AG04450 (cell line): ENCODE data around the gene WDR33. TPM values are rescaled to one million over a fixed set of nuclear protein-coding genes. Genes with fewer than 3 reads are reported as not detected.
A peak's percentile ranks its signal among the peaks of the same experiment; 100 is the strongest.

Experiments
- CTCF ChIA-PET: fragments of 300-600, 350-600 bp; formaldehyde crosslinking; extraction: SDS; loops from one replicate; lab custom pipeline; 2022; ENCODE audit warnings: antibody characterized with exemption, inconsistent platforms; lab: Charles Lee
- POLR2A ChIA-PET: fragments of 350-600 bp; formaldehyde crosslinking; extraction: SDS; loops from one replicate; lab custom pipeline; 2021; ENCODE audit warnings: antibody characterized with exemption, inconsistent platforms; lab: Yijun Ruan, JAX
- DNase-seq: peaks from one replicate; pipeline ENCODE4 v3.0.0-alpha.2; 2011; ENCODE audit warnings: low read depth, low spot score
- H3K27ac ChIP-seq: one replicate; pipeline ENCODE4 v1.5.1; 2012; ENCODE audit warnings: low read depth, low read length, control low read depth
- H3K27me3 ChIP-seq: one replicate; pipeline ENCODE4 v1.6.0; 2012; ENCODE audit warnings: low read length; ENCODE audit not compliant: control insufficient read depth, insufficient read depth
- H3K4me3 ChIP-seq: 2 replicates; pipeline ENCODE4 v1.5.1; 2011; ENCODE audit warnings: mild to moderate bottlenecking, low read depth, low read length, control low read depth
- H3K9me3 ChIP-seq: 2 replicates; pipeline ENCODE4 v1.5.1; 2012; ENCODE audit warnings: low read length; ENCODE audit not compliant: control insufficient read depth, insufficient read depth
- CTCF ChIP-seq: IDR thresholded peaks from 2 replicates; pipeline ENCODE4 v1.5.1; 2011; ENCODE audit warnings: low read depth, low read length, control low read depth, inconsistent platforms
- polyA plus RNA-seq: library from polyadenylated mRNA; depleted of rRNA; stranded (reverse); fragments of >200 nt; gene quantifications from 2 replicates; pipeline ENCODE4 v1.2.3, GENCODE V29; 2011

The WDR33 gene
- polyA plus RNA-seq, 1 experiment = 54.1 TPM

GRCh38 chr2:127721978-127722355 lies 89.0 kb downstream of the WDR33 start:
- ChIA-PET POLR2A (no interaction called here), CTCF (no interaction called here)
- H3K4me3 ChIP-seq = no peak overlapping the region
- H3K27me3 ChIP-seq = no peaks in the 10 kb centered on the region
- no peak overlapping the region for H3K27ac ChIP-seq
- no peak for TF ChIP-seq CTCF
- no peaks in the 10 kb centered on the region for H3K9me3 ChIP-seq
- no peak for DNase-seq

GRCh38 chr2:127721311-127721977 lies 89.5 kb downstream of the WDR33 start:
- ChIA-PET CTCF (no interaction called here), POLR2A (no interaction called here)
- no peak for TF ChIP-seq CTCF
- Histone ChIP-seq H3K27me3 (no peaks in the 10 kb centered on the region), H3K27ac (peak overlapping the region; percentile 3), H3K4me3 (no peak overlapping the region), H3K9me3 (no peaks in the 10 kb centered on the region)
- DNase-seq = no peak

GRCh38 chr2:127719301-127720218 lies 91.4 kb downstream of the WDR33 start:
- ChIA-PET CTCF (no interaction called here), POLR2A (no interaction called here)
- Histone ChIP-seq H3K4me3 (no peak overlapping the region), H3K27ac (peak overlapping the region; percentile 13), H3K27me3 (no peaks in the 10 kb centered on the region), H3K9me3 (no peaks in the 10 kb centered on the region)
- no peak for DNase-seq
- no peak for TF ChIP-seq CTCF

- Histone ChIP-seq H3K4me3 (no peak overlapping the region), H3K27me3 (no peaks in the 10 kb centered on the region), H3K9me3 (peaks cover 3% of the 10 kb centered on the region; the same call in 1 of the 2 replicates), H3K27ac (no peak overlapping the region)
- DNase-seq = no peak
- CTCF ChIA-PET = no interaction called here
- TF ChIP-seq CTCF = no peak
- POLR2A ChIA-PET = no interaction called here
Observed at GRCh38 chr2:127718271-127718670, 92.7 kb downstream of the WDR33 start.
